ENCODE results near the gene BTNL9. TPM values are rescaled to one million over a fixed set of nuclear protein-coding genes. Genes with fewer than 3 reads are reported as not detected.
A peak's percentile ranks its signal among the peaks of the same experiment; 100 is the strongest.

The BTNL9 gene
- total RNA-seq, 1 donor from 2014 or later = not detected

DNA sequence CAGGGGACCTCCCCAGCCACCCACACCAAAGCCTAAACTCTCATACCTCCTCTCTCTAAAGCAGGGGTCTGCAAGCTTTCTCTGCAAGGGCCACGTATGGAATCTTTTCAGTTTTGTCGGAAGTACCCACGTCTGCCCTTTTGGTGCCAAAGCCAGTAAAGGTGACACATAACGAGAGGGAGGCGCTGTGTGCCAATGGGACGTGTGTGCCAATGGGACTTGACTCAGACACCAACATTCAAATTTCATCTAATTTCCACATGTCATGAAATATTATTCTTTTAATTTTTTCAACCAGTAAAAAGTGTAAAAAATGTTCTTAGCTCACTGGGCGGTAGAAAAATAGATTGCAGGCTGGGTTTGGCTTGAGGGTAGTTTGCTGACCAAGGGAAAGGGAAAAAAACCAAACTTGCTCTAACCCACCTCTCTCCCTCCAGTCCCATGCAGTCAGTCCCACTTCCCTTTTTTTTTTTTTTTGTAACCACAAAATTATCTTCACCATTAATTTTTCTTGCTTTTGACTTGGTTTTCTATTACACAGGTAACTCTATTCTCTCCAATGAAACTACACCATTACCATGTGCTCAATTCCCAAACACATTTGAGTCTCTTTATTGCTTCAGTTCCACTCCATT, 65.4 kb downstream of the BTNL9 start:
- peaks cover 48% of the 10 kb centered on the region for H3K27me3 Mint-ChIP-seq (ENCODE audit: unreplicated experiment)
- H3K9me3 Mint-ChIP-seq (ENCODE audit: unreplicated experiment) = no peaks in the 10 kb centered on the region
- H3K36me3 Mint-ChIP-seq (ENCODE audit: unreplicated experiment) = no peaks in the 10 kb centered on the region
- peaks cover 4% of the 10 kb centered on the region for H3K4me1 Mint-ChIP-seq (ENCODE audit: unreplicated experiment)
- DNase-seq (ENCODE audit: extremely low spot score, unreplicated experiment) = peak; percentile 60
- H3K4me3 Mint-ChIP-seq (ENCODE audit: unreplicated experiment) = no peak overlapping the region
- TF ChIP-seq, protein P1, sequence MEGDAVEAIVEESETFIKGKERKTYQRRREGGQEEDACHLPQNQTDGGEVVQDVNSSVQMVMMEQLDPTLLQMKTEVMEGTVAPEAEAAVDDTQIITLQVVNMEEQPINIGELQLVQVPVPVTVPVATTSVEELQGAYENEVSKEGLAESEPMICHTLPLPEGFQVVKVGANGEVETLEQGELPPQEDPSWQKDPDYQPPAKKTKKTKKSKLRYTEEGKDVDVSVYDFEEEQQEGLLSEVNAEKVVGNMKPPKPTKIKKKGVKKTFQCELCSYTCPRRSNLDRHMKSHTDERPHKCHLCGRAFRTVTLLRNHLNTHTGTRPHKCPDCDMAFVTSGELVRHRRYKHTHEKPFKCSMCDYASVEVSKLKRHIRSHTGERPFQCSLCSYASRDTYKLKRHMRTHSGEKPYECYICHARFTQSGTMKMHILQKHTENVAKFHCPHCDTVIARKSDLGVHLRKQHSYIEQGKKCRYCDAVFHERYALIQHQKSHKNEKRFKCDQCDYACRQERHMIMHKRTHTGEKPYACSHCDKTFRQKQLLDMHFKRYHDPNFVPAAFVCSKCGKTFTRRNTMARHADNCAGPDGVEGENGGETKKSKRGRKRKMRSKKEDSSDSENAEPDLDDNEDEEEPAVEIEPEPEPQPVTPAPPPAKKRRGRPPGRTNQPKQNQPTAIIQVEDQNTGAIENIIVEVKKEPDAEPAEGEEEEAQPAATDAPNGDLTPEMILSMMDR (IDR thresholded peaks at IDR 0.05) = no peak
- no peak overlapping the region for H3K27ac Mint-ChIP-seq (ENCODE audit: unreplicated experiment)

GRCh38 chr5:181107699-181108098, 67.6 kb downstream of the BTNL9 start:
- H3K4me3 Mint-ChIP-seq (ENCODE audit: unreplicated experiment) = no peak overlapping the region
- peaks cover 4% of the 10 kb centered on the region for H3K4me1 Mint-ChIP-seq (ENCODE audit: unreplicated experiment)
- no peak for DNase-seq (ENCODE audit: extremely low spot score, unreplicated experiment)
- H3K27me3 Mint-ChIP-seq (ENCODE audit: unreplicated experiment) = peaks cover 60% of the 10 kb centered on the region
- no peaks in the 10 kb centered on the region for H3K9me3 Mint-ChIP-seq (ENCODE audit: unreplicated experiment)
- H3K36me3 Mint-ChIP-seq (ENCODE audit: unreplicated experiment) = no peaks in the 10 kb centered on the region
- no peak overlapping the region for H3K27ac Mint-ChIP-seq (ENCODE audit: unreplicated experiment)
- TF ChIP-seq, protein P1 (IDR thresholded peaks at IDR 0.05) = no peak

DNA sequence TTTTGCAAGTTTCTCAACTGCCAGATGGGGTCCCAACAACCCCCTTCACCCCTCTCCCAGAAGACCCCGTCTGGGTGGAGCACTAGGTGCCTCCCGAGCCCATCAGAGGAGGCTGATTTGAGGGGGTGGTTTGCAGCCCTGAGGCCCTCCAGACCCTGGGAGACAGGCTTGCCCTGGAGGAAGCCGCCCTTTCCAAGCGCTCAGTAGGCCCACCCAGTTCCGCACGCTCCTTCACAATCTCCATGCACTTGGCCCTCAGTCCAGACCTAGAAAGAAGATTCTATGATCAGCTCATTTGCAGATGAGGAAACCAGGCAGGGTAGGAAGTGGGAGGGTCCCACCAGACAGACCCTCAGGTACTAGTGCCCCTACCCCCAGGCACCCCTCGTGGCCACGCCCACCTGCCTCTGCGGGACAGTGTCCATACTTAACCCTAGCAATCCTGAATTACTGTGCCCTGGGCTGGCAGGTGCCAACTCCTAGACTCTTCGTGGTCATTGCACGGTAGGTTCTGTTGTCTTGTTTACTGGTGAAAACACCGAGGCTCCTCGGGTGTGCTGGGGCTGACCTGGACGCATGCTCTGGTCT, 68.6 kb downstream of the BTNL9 start:
- H3K27ac Mint-ChIP-seq (ENCODE audit: unreplicated experiment) = no peak overlapping the region
- H3K9me3 Mint-ChIP-seq (ENCODE audit: unreplicated experiment) = no peaks in the 10 kb centered on the region
- H3K4me3 Mint-ChIP-seq (ENCODE audit: unreplicated experiment) = no peak overlapping the region
- peaks cover 4% of the 10 kb centered on the region for H3K4me1 Mint-ChIP-seq (ENCODE audit: unreplicated experiment)
- DNase-seq (ENCODE audit: extremely low spot score, unreplicated experiment) = peak; percentile 70
- H3K27me3 Mint-ChIP-seq (ENCODE audit: unreplicated experiment) = peaks cover 56% of the 10 kb centered on the region
- H3K36me3 Mint-ChIP-seq (ENCODE audit: unreplicated experiment) = no peaks in the 10 kb centered on the region
- TF ChIP-seq, protein P1 (IDR thresholded peaks at IDR 0.05) = no peak

GRCh38 chr5:181109489-181110013, 69.5 kb downstream of the BTNL9 start:
- TF ChIP-seq, protein P1 (IDR thresholded peaks at IDR 0.05) = no peak
- no peak overlapping the region for H3K4me3 Mint-ChIP-seq (ENCODE audit: unreplicated experiment)
- DNase-seq (ENCODE audit: extremely low spot score, unreplicated experiment) = no peak
- H3K36me3 Mint-ChIP-seq (ENCODE audit: unreplicated experiment) = no peaks in the 10 kb centered on the region
- no peaks in the 10 kb centered on the region for H3K4me1 Mint-ChIP-seq (ENCODE audit: unreplicated experiment)
- H3K27me3 Mint-ChIP-seq (ENCODE audit: unreplicated experiment) = peaks cover 57% of the 10 kb centered on the region
- no peaks in the 10 kb centered on the region for H3K9me3 Mint-ChIP-seq (ENCODE audit: unreplicated experiment)
- no peak overlapping the region for H3K27ac Mint-ChIP-seq (ENCODE audit: unreplicated experiment)

GRCh38 chr5:181111010-181111409, 70.9 kb downstream of the BTNL9 start:
- Mint-ChIP-seq H3K27me3 (ENCODE audit: unreplicated experiment) (peaks cover 61% of the 10 kb centered on the region), H3K36me3 (ENCODE audit: unreplicated experiment) (no peaks in the 10 kb centered on the region), H3K27ac (ENCODE audit: unreplicated experiment) (no peak overlapping the region), H3K9me3 (ENCODE audit: unreplicated experiment) (no peaks in the 10 kb centered on the region), H3K4me1 (ENCODE audit: unreplicated experiment) (no peaks in the 10 kb centered on the region), H3K4me3 (ENCODE audit: unreplicated experiment) (no peak overlapping the region)
- TF ChIP-seq, protein P1 (IDR thresholded peaks at IDR 0.05) = no peak
- DNase-seq (ENCODE audit: extremely low spot score, unreplicated experiment) = no peak

Measured in osteocyte (in vitro differentiated cells).